Measurements from ENCODE around the gene CAPZB. TPM values are rescaled to one million over a fixed set of nuclear protein-coding genes. Genes with fewer than 3 reads are reported as not detected.

The CAPZB gene
- polyA plus RNA-seq, 1 experiment = 312 TPM

DNA sequence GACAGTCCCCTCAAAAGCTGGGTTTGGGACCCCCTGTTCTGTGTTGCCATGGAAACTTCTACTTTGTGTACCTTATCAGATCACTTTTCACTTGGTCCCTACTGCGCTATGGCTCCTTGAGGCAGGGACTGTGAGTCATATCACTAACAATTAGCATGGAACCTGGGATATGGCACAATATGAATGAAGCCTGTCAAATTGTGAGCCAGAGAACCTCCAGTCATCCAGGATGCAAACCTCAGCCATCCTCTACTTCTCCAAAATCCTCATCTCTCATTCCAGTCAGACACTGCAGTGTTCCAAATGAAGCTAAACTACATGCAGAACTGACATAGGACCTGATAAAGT, 11.2 kb upstream of the CAPZB start:
- CTCF ChIA-PET = interaction anchor here (0.6 to 2.3 kb wide), 4 partner anchors 9 to 73 kb away, joined by 3 to 7 read pairs (median 4); no protein-coding TSS in a partner anchor
- Histone ChIP-seq H3K4me3 (ENCODE audit: low read depth, low read length) (no peak overlapping the region), H3K9me3 (ENCODE audit: control insufficient read depth, insufficient read depth, low read length) (0 out of 2 replicates have a peak, but pooled peaks cover 4% of the 10 kb centered on the region), H3K27ac (ENCODE audit: low read depth, low read length) (peak overlapping the region; percentile 49), H3K27me3 (ENCODE audit: control insufficient read depth, insufficient read depth, low read length) (no peaks in the 10 kb centered on the region)
- no peak for DNase-seq (ENCODE audit: low read depth, low spot score)
- POLR2A ChIA-PET = interaction anchor here (1.5 kb wide), 1 partner anchor 11 kb away, joined by 4 read pairs; the partner anchor contains the start of gene CAPZB
- TF ChIP-seq, protein P1, sequence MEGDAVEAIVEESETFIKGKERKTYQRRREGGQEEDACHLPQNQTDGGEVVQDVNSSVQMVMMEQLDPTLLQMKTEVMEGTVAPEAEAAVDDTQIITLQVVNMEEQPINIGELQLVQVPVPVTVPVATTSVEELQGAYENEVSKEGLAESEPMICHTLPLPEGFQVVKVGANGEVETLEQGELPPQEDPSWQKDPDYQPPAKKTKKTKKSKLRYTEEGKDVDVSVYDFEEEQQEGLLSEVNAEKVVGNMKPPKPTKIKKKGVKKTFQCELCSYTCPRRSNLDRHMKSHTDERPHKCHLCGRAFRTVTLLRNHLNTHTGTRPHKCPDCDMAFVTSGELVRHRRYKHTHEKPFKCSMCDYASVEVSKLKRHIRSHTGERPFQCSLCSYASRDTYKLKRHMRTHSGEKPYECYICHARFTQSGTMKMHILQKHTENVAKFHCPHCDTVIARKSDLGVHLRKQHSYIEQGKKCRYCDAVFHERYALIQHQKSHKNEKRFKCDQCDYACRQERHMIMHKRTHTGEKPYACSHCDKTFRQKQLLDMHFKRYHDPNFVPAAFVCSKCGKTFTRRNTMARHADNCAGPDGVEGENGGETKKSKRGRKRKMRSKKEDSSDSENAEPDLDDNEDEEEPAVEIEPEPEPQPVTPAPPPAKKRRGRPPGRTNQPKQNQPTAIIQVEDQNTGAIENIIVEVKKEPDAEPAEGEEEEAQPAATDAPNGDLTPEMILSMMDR (IDR thresholded peaks at IDR 0.05; ENCODE audit: low read depth, low read length) = no peak

DNA sequence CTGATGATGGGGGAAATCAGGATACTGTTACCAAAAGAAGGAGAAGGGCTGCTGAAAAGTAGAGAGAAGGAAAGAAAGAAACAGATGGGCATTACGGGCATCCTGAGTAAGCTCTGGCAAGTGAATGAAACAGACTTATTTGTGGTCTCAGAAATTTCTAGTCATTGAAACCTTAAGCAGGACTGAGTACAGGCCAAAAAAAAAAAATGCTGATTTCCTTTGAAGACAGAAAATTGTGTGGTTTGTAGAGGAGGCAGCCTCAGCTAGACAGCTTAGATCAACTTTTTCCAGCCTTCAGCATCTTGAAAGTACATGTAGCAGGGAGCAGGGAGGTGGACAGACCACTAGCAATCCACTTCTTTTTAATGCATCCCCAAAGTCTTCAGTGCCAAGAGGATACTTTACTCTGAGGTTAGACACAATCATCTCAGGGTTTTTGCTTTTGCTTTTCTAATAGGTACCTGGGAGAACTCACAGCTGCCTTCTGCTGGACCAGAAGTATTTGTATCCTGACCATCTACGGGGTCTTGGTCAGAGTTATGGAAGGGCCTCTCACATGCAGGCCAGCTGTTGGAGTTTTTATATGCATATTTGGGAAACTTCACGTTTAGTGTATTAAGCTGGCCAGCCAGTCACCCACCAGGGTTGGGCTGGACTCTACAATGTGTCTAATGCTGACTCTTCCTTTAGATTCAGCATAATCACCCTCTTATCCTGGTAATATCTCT, 10.6 kb upstream of the CAPZB start:
- DNase-seq (ENCODE audit: low read depth, low spot score) = peak; percentile 54
- CTCF ChIA-PET = interaction anchor here (0.6 to 2.3 kb wide), 4 partner anchors 8 to 73 kb away, joined by 3 to 7 read pairs (median 4); no protein-coding TSS in a partner anchor
- no peaks in the 10 kb centered on the region for H3K27me3 ChIP-seq (ENCODE audit: control insufficient read depth, insufficient read depth, low read length)

DNA sequence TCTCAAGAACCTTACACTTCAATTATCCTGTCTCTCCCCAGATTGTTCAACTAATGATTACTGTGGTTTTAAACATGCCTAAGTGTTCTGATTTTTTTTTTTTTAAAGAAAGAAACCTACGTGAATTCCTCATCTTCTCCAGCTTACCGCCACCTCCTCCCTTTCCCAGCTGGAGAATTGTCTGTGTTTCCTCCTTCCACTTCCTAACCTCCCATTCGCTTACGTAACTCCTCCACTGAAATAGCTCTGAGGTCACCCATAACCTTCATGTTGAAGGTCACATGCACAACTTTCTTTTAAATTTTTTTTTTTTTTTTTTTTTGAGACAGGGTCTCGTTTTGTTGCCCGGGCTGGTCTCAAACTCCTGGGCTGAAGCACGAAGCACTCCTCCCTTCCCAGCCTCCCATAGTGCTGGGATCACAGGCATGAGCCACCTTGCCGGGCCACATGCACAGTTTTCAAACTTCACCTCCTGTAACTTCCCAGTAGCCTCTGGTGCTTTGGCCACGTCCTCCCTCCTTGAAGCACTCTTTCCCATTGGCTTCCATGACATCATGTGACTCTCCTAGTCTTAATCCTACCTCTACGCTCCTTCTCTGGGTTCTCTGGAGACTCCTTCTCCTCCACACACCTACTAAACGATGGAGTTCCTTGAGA, 9.8 kb upstream of the CAPZB start:
- H3K9me3 ChIP-seq (ENCODE audit: control insufficient read depth, insufficient read depth, low read length) = 0 out of 2 replicates have a peak, but pooled peaks cover 4% of the 10 kb centered on the region
- ChIA-PET CTCF (interaction anchor here (2.3 kb wide), 1 partner anchor 7 kb away, joined by 7 read pairs; no protein-coding TSS in a partner anchor), POLR2A (interaction anchor here (0.7 to 1.5 kb wide), 3 partner anchors 10 to 145 kb away, joined by 3 to 10 read pairs (median 4); partner anchors contain the start of gene CAPZB)
- H3K27ac ChIP-seq (ENCODE audit: low read depth, low read length) = no peak overlapping the region
- H3K4me3 ChIP-seq (ENCODE audit: low read depth, low read length) = no peak overlapping the region
- DNase-seq (ENCODE audit: low read depth, low spot score) = no peak
- H3K27me3 ChIP-seq (ENCODE audit: control insufficient read depth, insufficient read depth, low read length) = no peaks in the 10 kb centered on the region
- TF ChIP-seq, protein P1 (IDR thresholded peaks at IDR 0.05; ENCODE audit: low read depth, low read length) = no peak

More for the DNA sequence above, 10.6 kb upstream of the CAPZB start:
- POLR2A ChIA-PET = interaction anchor here (1.5 kb wide), 1 partner anchor 11 kb away, joined by 4 read pairs; the partner anchor contains the start of gene CAPZB
- Histone ChIP-seq H3K4me3 (ENCODE audit: low read depth, low read length) (no peak overlapping the region), H3K27ac (ENCODE audit: low read depth, low read length) (peak overlapping the region; percentile 49), H3K9me3 (ENCODE audit: control insufficient read depth, insufficient read depth, low read length) (0 out of 2 replicates have a peak, but pooled peaks cover 4% of the 10 kb centered on the region)
- TF ChIP-seq, protein P1 (IDR thresholded peaks at IDR 0.05; ENCODE audit: low read depth, low read length) = 0 out of 2 replicates have a peak, but pooled peaks have one; percentile 23

DNA sequence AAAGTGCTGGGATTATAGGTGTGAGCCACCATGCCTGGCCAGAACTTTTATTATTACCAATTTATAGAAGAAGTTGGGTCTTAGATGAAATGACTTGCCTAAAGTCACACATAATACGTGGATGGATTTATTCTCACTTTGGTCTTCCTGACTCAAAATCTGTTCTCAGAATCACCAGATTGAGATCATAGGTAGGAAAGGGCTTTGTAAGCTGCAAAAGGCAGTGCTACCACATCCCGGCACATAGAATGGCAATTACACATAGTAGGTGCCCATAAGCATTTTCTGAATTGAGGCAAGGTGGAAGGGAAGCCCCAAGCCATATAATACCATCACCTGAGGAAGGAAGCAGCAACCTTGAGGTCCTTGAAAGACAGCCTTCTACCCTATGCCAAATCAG, 8.2 kb upstream of the CAPZB start:
- ChIA-PET CTCF (no interaction called here), POLR2A (no interaction called here)

More for the DNA sequence above, 8.2 kb upstream of the CAPZB start:
- DNase-seq (ENCODE audit: low read depth, low spot score) = no peak
- 0 out of 2 replicates have a peak, but pooled peaks cover under 1% of the 10 kb centered on the region for H3K9me3 ChIP-seq (ENCODE audit: control insufficient read depth, insufficient read depth, low read length)
- no peaks in the 10 kb centered on the region for H3K27me3 ChIP-seq (ENCODE audit: control insufficient read depth, insufficient read depth, low read length)
- H3K27ac ChIP-seq (ENCODE audit: low read depth, low read length) = no peak overlapping the region
- TF ChIP-seq, protein P1 (IDR thresholded peaks at IDR 0.05; ENCODE audit: low read depth, low read length) = no peak
- no peak overlapping the region for H3K4me3 ChIP-seq (ENCODE audit: low read depth, low read length)
